ENCODE measurements around the gene UBAP2. TPM values are rescaled to one million over a fixed set of nuclear protein-coding genes. Genes with fewer than 3 reads are reported as not detected.
"Not testable (repeated sequence)": the region's sequence is repeated elsewhere in the genome, so short reads cannot be mapped to it uniquely, and the experiment has no call there.

UBAP2 gene
- total RNA-seq, 2 donors from 2014 or later = 45.7 to 57.0 TPM

GRCh38 chr9:34070606-34071324 is 22.1 kb upstream of the UBAP2 start:
- Mint-ChIP-seq H3K9me3 (no peaks in the 10 kb centered on the region), H3K4me1 (peaks cover 3% of the 10 kb centered on the region), H3K27ac (peak overlapping the region; percentile 6), H3K4me3 (no peak overlapping the region), H3K36me3 (ENCODE audit: low read depth) (no peaks in the 10 kb centered on the region), H3K27me3 (no peaks in the 10 kb centered on the region)
- ATAC-seq (replicated peaks) = no peak

- no peak for ATAC-seq (replicated peaks)
- Mint-ChIP-seq H3K36me3 (ENCODE audit: low read depth) (no peaks in the 10 kb centered on the region), H3K9me3 (no peaks in the 10 kb centered on the region), H3K27ac (no peak overlapping the region), H3K4me3 (no peak overlapping the region), H3K4me1 (peaks cover 3% of the 10 kb centered on the region), H3K27me3 (no peaks in the 10 kb centered on the region)
Measured at GRCh38 chr9:34069831-34070230, 21.1 kb upstream of the UBAP2 start.

DNA sequence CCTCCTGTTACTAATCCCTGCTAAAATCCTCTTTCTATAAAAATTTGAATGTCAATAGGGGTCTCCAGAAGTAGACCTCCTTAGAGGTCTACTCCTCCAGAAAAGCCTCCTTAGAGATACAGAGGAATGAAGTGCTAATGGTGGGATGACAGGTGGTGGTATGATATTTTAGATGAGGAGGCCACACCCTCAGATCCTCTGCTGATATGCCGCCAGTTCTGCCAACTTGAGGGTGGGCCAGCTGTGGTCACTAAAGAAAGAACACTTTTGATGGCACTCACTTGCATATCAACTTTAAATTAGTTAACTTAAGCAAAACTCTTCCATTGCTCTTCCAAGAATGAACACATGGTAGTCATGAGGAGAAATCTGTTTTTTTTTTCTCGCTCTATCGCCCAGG is 16.9 kb upstream of the UBAP2 start:
- no peak overlapping the region for H3K4me3 Mint-ChIP-seq
- no peaks in the 10 kb centered on the region for H3K27me3 Mint-ChIP-seq
- no peaks in the 10 kb centered on the region for H3K9me3 Mint-ChIP-seq
- no peak for ATAC-seq (replicated peaks)
- no peaks in the 10 kb centered on the region for H3K4me1 Mint-ChIP-seq
- H3K27ac Mint-ChIP-seq = no peak overlapping the region
- H3K36me3 Mint-ChIP-seq (ENCODE audit: low read depth) = no peaks in the 10 kb centered on the region

DNA sequence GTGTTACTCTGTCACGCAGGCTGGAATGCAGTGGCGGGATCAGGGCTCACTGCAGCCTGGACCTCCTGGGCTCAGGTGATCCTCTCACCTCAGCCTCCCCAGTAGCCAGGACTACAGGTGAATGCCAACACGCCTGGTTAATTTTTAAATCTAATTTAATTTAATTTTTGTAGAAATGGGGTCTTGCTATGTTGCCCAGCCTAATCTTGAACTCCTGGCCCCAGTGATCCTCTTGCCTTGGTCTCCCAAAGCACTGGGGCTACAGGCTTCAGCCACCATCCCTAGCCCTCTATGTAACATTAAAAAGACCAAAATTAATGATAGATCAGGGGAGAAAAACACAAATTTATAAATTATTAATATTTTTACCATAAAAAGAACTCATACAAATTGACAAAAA is 11.3 kb upstream of the UBAP2 start:
- Mint-ChIP-seq H3K36me3 (ENCODE audit: low read depth) (no peaks in the 10 kb centered on the region), H3K4me1 (no peaks in the 10 kb centered on the region), H3K4me3 (no peak overlapping the region), H3K9me3 (no peaks in the 10 kb centered on the region), H3K27ac (no peak overlapping the region), H3K27me3 (no peaks in the 10 kb centered on the region)
- no peak for ATAC-seq (replicated peaks)

GRCh38 chr9:34059281-34059680 is 10.6 kb upstream of the UBAP2 start:
- Mint-ChIP-seq H3K9me3 (no peaks in the 10 kb centered on the region), H3K27ac (no peak overlapping the region), H3K27me3 (no peaks in the 10 kb centered on the region), H3K4me3 (no peak overlapping the region), H3K4me1 (no peaks in the 10 kb centered on the region), H3K36me3 (ENCODE audit: low read depth) (no peaks in the 10 kb centered on the region)
- no peak for ATAC-seq (replicated peaks)

- peaks cover 21% of the 10 kb centered on the region for H3K4me1 Mint-ChIP-seq
- H3K36me3 Mint-ChIP-seq (ENCODE audit: low read depth) = peaks cover 18% of the 10 kb centered on the region
- H3K4me3 Mint-ChIP-seq = peak overlapping the region; percentile 97
Measured at GRCh38 chr9:34049630-34050384, 1.1 kb upstream of the UBAP2 start.

DNA sequence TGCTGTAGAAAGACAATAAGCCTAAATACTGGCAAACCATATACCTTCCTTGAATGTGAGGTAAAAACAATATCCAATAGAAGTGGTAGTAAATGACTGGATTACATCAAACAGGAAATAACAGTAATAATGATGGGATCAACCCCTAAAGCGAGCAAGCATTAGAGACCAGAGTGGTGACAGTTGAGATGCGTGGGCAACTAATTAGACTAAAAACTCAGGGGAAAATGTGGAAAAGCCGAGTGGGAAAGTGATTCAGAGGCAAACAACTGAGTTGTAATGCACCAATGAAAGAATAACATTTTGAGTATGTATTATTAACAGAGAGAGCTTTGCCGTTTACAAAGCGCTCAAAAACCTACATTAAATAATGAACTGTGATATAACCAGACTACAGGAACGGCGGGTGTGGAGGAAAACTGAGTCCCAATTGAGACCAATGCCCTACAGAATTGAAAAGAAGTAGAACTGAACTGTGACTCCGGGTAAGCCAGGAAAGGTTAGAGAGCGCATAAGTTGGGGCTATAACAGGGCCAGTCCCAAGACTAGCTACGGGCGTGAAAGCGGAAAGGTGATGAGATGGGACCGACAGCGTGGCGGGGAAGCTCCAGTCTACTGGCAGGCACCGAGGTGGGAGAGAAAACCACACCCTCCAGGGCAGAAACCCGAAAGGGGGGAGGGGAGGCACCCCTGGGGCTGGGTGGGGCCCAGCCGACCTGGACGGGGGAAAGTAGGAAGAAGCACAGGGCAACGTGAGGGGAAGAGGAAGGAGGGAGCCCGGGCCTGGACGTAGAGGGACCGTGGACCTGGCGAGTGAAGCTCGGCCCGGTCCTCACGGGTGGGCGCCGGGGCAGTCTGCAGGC is 592 bp downstream of the UBAP2 start:
- Mint-ChIP-seq H3K36me3 (ENCODE audit: low read depth) (peaks cover 25% of the 10 kb centered on the region), H3K4me3 (peak overlapping the region; percentile 97), H3K4me1 (peaks cover 21% of the 10 kb centered on the region), H3K9me3 (no peaks in the 10 kb centered on the region), H3K27me3 (no peaks in the 10 kb centered on the region), H3K27ac (peak overlapping the region; percentile 97)
- peak; percentile 31 for ATAC-seq (replicated peaks)

More at GRCh38 chr9:34049630-34050384, 1.1 kb upstream of the UBAP2 start:
- H3K27me3 Mint-ChIP-seq = no peaks in the 10 kb centered on the region
- peak overlapping the region; percentile 97 for H3K27ac Mint-ChIP-seq
- no peaks in the 10 kb centered on the region for H3K9me3 Mint-ChIP-seq
- no peak for ATAC-seq (replicated peaks)

- no peak for ATAC-seq (replicated peaks)
- H3K4me1 Mint-ChIP-seq = peaks cover 21% of the 10 kb centered on the region
- H3K27ac Mint-ChIP-seq = peak overlapping the region; percentile 97
- peak overlapping the region; percentile 97 for H3K4me3 Mint-ChIP-seq
- H3K27me3 Mint-ChIP-seq = no peaks in the 10 kb centered on the region
- no peaks in the 10 kb centered on the region for H3K9me3 Mint-ChIP-seq
- H3K36me3 Mint-ChIP-seq (ENCODE audit: low read depth) = peaks cover 37% of the 10 kb centered on the region
Measured at GRCh38 chr9:34046784-34047379, 1.8 kb downstream of the UBAP2 start.

- Mint-ChIP-seq H3K9me3 (no peaks in the 10 kb centered on the region), H3K27ac (peak overlapping the region; percentile 65), H3K4me1 (peaks cover 21% of the 10 kb centered on the region), H3K36me3 (ENCODE audit: low read depth) (peaks cover 47% of the 10 kb centered on the region), H3K27me3 (no peaks in the 10 kb centered on the region), H3K4me3 (peak overlapping the region; percentile 97)
- no peak for ATAC-seq (replicated peaks)
Measured at GRCh38 chr9:34045903-34046302, 2.8 kb downstream of the UBAP2 start.

DNA sequence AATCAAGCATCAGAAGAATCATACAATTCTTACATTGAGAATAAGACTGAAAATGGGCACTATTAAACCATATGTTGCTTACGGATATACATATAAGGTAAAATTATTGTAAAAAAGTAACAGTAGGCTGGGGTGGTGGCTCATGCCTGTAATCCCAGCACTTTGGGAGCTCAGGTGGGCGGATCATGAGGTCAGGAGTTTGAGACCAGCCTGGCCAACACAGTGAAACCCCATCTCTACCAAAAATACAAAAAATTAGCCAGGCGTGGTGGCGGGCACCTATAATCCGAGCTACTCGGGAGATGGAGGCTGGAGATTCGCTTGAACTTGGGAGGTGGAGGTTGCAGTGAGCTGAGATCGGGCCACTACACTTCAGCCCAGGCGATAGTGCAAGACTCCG is 6.6 kb downstream of the UBAP2 start:
- H3K36me3 Mint-ChIP-seq (ENCODE audit: low read depth) = peaks cover 52% of the 10 kb centered on the region
- ATAC-seq (replicated peaks); H3K9me3 Mint-ChIP-seq; H3K4me3 Mint-ChIP-seq; H3K27ac Mint-ChIP-seq; H3K27me3 Mint-ChIP-seq: not testable (repeated sequence)
- H3K4me1 Mint-ChIP-seq = peaks cover 12% of the 10 kb centered on the region

DNA sequence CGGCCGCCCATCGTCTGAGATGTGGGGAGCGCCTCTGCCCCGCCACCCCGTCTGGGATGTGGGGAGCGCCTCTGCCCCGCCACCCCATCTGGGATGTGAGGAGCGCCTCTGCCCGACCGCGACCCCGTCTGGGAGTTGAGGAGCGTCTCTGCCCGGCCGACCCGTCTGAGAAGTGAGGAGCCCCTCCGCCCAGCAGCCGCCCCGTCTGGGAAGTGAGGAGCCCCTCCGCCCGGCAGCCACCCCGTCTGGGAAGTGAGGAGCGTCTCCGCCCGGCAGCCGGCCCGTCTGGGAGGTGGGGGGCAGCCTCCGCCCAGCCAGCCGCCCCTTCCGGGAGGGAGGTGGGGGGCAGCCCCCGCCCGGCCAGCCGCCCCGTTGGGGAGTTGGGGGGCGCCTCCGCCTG is 9.8 kb downstream of the UBAP2 start:
- H3K36me3 Mint-ChIP-seq (ENCODE audit: low read depth) = peaks cover 63% of the 10 kb centered on the region
- ATAC-seq (replicated peaks); H3K4me1 Mint-ChIP-seq; H3K27me3 Mint-ChIP-seq; H3K9me3 Mint-ChIP-seq; H3K4me3 Mint-ChIP-seq; H3K27ac Mint-ChIP-seq: not testable (repeated sequence)

DNA sequence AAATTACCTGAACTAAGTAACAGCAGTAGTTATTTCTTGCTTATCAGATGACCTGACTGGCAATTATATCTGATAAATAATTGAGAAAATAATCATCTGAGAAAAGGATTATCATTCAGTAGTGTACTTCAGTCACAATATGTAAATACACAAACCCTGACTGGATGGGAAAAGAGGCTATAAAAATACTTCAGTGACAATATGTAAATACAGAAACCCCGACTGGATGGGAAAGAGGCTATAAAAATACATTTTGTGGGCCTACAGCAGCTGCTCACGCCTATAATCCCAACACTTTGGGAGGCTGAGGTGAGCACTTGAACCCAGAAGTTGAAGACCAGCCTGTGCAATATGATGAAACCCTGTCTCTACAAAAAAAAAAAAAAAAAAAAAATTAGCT is 11.1 kb downstream of the UBAP2 start:
- Mint-ChIP-seq H3K4me1 (peaks cover 5% of the 10 kb centered on the region), H3K27me3 (no peaks in the 10 kb centered on the region), H3K9me3 (no peaks in the 10 kb centered on the region), H3K36me3 (ENCODE audit: low read depth) (peaks cover 57% of the 10 kb centered on the region), H3K4me3 (no peak overlapping the region), H3K27ac (no peak overlapping the region)
- ATAC-seq (replicated peaks) = no peak

- Mint-ChIP-seq H3K27ac (no peak overlapping the region), H3K9me3 (no peaks in the 10 kb centered on the region), H3K4me3 (no peak overlapping the region), H3K36me3 (ENCODE audit: low read depth) (peaks cover 56% of the 10 kb centered on the region), H3K4me1 (peaks cover 5% of the 10 kb centered on the region), H3K27me3 (no peaks in the 10 kb centered on the region)
- no peak for ATAC-seq (replicated peaks)
Measured at GRCh38 chr9:34036625-34037024, 12.1 kb downstream of the UBAP2 start.

- H3K27ac Mint-ChIP-seq = no peak overlapping the region
- no peak overlapping the region for H3K4me3 Mint-ChIP-seq
- peaks cover 5% of the 10 kb centered on the region for H3K4me1 Mint-ChIP-seq
- H3K36me3 Mint-ChIP-seq (ENCODE audit: low read depth) = peaks cover 50% of the 10 kb centered on the region
- no peaks in the 10 kb centered on the region for H3K27me3 Mint-ChIP-seq
- ATAC-seq (replicated peaks) = no peak
- no peaks in the 10 kb centered on the region for H3K9me3 Mint-ChIP-seq
Measured at GRCh38 chr9:34035656-34036055, 13.0 kb downstream of the UBAP2 start.

All from activated T-helper 17 cell treated with anti-CD3 and anti-CD28 coated beads, Interleukin-2, amount 50 U/mL, for 72 hours (primary cell).